Cardiac septum (tissue), 1 donor: Measurements from ENCODE around the gene TAS1R1. TPM values are rescaled to one million over a fixed set of nuclear protein-coding genes. Genes with fewer than 3 reads are reported as not detected.

Source experiments
- DNase-seq: peaks from one replicate; pipeline ENCODE4 v3.0.0-alpha.2; 2020; ENCODE audit warnings: low spot score
- intact Hi-C: fragments of 100-400 bp; cut with DNase I; formaldehyde crosslinking; loops from one replicate; pipeline ENCODE4 v1.14.0; 2022
- total RNA-seq: library from RNA; stranded (reverse); fragmentation: NEBNext Ultra II Directional; extraction: Animal tissue kit (Norgen Biotek cat#: 25700); gene quantifications from one replicate; pipeline ENCODE4 v1.2.1, GENCODE V29; 2021
- donor health status: DM: no; HTN: no; CAD: no.

TAS1R1 gene
- total RNA-seq, 1 donor from 2014 or later, result not detected

DNA sequence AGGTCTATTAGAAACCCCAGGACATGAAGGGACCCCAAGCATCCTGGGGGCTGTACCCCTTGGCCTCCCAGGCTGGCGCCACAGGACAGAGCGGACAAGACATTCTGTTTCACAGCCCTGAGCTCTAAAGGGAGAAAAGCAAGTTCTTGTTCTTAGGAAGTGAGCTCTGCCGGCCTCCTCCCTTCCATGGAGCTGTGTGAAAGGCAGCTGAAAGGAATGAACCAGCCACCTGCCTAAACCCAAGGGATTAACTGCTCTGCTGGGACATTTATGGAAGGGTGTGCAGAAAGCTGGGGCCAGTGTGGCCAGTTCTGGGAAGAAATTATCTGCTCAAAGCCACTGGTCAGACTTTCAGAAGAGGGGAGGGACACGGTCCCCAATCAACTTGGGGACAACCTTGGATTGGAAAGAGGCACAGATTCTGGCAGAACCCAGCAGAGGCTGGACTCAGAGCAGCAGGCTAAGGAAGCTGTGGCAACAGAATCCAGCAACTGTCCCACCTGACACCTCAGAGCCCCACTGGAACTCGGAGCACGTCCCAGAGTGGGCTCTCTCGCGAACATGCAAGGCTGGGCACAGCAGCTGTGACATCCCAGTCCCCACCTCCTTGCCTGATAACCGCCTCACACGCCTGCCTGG is 45.4 kb downstream of the TAS1R1 start:
- DNase-seq, result no peak
- intact Hi-C loops, result loop anchor here (2.0 kb wide), 1 partner anchor 24 kb away; the partner anchor contains the start of gene THAP3

DNA sequence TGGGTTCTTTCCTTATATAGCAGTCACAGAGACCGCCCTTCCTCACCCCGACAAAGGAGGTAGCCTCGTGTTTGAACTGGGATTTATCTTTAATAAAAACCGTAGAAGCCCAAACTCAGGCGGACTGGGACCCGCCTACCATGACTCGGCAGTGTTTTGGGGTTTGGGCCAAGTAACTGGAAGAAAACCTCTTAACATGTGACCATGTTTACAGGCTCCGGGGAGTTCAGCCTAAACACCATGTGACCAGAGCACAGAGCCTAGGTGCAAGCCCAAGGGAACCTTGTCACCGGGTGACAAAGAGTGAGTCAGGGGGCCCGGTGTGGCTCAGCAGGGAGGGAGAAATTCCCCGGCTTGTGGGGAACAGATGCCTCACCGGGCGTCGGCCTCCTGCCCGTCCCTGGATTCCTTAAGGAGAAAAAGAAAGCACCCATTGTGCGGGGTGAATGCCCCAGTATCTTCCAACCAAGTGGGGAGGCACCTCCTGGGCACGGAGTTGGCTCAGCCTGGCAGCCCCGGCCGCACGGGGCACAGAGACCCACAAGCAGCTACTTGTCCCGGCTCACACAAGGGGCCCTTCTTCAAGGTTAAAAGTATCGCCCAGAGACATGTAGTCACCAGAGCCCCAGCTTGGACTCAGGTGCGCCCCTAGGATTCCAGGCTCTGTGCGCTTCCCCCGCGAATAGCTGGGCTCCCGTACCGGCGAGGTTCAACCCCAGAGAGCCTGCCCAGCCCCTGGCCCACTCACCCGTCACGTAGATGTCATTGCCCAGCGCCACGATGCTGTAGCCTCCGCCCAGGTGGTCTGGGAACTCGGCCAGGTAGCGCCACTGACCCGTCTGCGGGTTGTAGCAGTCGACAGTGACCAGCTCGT is 46.2 kb downstream of the TAS1R1 start:
- intact Hi-C loops, result loop anchor here (2.0 kb wide), 1 partner anchor 24 kb away; the partner anchor contains the start of gene THAP3

DNA sequence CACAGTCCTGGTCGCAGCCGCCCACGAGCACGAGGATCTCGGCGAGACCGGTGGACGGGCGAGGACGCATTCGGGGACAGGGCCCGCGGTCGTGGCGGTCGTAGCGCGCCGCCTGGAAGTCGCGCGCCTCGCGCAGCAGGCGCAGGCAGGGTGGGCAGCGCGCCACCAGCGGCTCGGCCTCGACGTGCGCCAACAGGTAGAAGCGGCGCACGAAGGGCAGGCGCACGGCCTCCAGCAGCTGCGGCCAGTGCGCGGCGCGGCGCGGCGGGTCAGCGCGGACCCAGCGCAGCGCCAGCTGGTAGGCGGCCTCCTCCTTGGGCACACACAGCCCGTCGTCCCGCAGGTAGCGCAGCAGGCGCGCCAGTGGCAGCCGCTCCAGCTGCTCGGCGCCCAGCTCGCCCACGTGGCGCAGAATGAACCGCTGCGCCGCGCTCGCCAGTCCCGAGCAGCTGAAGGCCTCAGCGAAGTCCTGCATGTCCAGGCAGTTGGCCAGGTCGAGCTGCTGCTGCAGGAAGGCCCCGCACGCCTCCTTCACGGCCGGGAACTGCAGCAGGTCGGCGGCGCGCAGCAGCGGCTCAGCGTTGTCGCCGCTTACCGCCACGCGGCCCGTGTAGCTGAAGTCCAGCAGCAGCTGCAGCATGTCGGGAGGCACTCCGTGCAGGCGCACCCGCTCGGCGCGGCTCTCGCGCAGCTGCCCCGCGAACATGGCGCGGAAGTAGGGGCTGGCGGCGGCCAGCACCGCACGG is 47.0 kb downstream of the TAS1R1 start:
- intact Hi-C loops, result loop anchor here (2.0 kb wide), 1 partner anchor 23 kb away; the partner anchor contains the start of gene THAP3
- DNase-seq, result peak; percentile 80

More for the DNA sequence above, 46.2 kb downstream of the TAS1R1 start:
- peak; percentile 94 for DNase-seq

DNA sequence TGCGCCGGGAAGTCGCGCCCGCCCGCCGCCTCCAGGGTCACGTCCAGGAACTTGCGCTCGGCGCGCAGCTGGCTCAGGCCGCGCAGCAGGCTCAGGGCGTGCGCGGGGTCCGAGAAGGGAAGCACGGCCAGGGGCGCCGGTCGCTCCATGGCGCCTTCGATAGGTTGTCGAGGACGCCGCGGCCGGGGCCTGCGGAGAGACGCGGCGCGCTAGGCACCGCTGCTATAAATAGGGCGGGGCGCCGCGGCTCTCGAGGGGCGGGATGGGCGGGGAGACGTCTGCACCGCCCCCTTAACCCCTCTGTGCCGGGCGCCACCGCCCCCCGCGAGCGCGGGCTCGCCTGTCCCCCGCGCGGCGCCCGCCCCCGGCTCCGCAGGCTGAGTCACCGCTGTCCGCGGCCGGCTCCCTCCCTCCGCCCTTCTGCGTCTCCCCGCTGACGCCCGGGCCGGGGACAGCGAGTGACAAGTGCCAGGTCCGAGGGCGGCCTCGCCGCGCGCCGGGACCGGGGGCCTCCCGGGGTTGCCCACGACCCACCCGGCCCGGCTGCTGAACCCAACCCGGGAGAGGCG is 47.6 kb downstream of the TAS1R1 start, which contains the start of gene KLHL21:
TSS of gene KLHL21 (minus strand) at position 201 of the 569 bp plus-strand sequence. CDS start at position 149, 52 bp downstream.
- intact Hi-C loops, result loop anchor here (1.0 kb wide), 1 partner anchor 11 kb away; the partner anchor contains the start of gene PHF13
- peak; percentile 95 for DNase-seq

DNA sequence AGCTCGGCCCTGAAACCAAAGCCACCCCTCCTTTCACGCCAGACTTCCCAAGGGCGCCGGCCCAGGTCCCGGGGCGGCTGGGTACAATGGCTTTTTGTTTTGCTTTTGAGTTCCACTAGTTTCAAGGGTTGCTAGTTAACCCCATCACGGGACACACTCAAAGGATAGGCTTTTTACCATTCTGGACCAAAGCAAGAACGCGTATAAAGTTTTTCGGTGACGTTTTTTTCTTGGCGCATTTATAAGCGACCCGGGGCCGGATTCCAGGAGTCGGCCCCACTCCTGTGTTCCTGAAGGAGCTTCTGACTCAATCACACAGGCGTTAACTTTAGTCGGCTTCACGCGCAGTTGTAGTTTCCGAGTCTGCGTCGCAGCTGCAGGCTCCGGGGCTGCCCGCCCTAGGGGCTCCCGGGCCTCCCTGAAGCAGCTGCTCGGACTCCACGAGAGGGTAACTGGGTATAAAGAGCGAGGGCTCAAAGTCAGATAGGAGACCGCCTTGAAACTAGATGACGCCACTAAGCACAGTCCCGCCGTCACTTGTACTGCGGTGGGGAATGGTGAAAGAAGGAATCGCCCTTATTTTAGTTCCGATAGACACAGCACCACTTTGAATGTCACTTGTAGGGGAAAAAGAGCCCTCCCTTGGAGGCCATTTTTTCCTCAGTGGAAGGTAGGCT is 48.3 kb downstream of the TAS1R1 start:
- no peak for DNase-seq
- intact Hi-C loops, result loop anchor here (1.0 kb wide), 1 partner anchor 10 kb away; the partner anchor contains the start of gene PHF13

DNA sequence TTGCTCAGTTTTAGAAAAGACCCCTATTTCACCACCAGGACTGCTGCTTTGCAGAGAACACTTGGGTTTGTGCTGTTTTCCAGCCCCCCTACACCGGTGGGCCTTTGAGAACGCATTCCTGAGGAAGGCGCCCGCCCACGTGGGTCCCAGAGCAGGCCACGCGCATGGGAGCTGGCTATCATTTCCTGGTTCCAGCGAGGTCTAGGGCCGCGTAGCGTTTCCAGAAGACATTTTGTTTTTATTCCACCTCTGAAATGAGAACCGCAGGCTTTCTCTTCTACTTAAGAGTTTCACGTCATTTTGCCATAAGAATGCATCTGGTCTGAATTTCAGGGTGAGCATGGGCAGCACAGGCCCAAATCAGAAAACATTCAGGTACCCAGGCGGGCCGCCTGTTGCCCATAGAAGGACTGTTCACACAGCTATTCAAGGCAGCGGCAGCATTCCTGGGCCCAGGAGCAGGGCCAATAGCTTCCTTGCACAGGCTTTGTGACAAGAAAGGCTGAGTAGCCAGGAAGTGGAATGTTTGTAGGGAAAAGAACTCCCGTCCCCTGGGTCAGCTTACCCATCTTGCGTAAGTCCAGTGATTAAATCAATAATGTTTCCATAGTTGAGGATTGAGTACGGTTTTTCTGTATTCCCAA is 48.9 kb downstream of the TAS1R1 start:
- intact Hi-C loops, result loop anchor here (1.0 kb wide), 1 partner anchor 9 kb away; the partner anchor contains the start of gene PHF13

DNA sequence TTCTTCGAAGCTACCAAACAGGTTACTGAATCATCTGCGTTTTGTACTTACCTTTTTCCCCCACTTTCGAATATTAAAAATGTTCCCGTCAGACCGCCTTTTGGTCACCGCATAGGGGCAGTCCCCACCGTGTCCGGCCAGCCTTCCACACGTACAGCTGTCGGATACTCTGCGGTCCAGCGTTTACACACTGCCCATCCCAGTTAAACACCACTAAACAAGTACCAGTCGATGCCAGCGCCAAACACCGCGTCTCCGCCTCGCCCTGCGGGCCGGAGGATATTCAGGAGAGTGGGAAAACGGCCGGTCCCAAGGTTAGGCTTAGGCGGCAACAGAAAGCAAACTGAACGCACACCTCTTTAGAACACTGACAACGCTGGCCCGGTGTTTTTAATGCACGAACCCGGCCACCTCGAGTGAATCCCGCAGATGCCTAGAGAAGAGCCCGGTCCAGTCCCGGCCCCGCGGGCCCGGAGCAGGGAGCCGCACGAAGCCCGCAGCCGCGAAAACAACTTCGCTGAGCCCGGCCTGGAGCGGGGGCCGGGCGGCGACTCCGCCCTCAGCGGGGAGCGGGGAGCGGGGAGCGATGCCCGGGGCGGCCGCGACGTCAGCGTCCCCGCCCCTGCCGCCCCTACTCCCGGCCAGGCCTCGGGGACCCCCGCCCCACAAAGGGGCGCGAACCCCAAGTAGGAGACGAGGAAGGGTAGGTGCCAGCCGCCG is 57.7 kb downstream of the TAS1R1 start:
- DNase-seq, result no peak
- intact Hi-C loops, result loop anchor here (1.0 to 10.0 kb wide), 2 partner anchors 10 to 172 kb away; partner anchors contain the start of gene CAMTA1

More for the DNA sequence above, 48.9 kb downstream of the TAS1R1 start:
- DNase-seq, result peak; percentile 89

DNA sequence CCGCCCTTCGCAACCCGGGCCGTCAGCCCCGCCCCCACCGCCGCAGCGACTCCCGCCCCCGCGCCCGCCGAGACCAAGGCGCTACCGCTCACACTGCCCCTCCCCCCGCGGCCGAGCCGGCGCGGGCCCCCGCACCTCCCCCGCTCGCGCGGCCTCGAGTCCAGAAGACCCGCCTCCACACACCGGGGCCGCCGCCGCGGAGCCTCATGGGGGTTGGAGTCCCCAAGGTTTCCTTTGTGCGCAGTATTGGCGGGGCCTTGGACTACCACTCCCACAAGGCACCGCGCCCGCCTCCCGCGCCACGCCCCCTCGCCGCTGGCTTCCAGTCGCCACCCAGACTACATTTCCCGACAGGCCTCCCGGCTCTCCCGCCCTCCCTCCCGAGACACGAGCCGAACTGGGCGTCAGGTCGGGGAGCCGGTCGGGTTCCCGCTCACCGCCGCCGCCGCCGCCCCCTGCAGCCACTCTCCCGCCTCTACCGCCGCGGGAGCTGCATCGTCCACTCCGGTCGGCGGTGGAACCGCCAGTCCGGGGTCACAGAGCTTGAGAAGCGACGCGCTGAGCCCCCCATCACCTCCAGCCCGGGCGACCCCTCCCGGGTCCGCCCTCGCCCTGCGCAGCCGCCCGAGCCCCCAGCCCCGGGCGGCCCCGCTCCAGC is 58.4 kb downstream of the TAS1R1 start, which contains the start of gene PHF13:
TSS of gene PHF13 (plus strand) at position 371 of the 658 bp plus-strand sequence. CDS start 336 bp downstream, outside the sequence.
- DNase-seq, result peak; percentile 100
- intact Hi-C loops, result loop anchor here (1.0 to 10.0 kb wide), 2 partner anchors 10 to 171 kb away; partner anchors contain the start of gene CAMTA1

DNA sequence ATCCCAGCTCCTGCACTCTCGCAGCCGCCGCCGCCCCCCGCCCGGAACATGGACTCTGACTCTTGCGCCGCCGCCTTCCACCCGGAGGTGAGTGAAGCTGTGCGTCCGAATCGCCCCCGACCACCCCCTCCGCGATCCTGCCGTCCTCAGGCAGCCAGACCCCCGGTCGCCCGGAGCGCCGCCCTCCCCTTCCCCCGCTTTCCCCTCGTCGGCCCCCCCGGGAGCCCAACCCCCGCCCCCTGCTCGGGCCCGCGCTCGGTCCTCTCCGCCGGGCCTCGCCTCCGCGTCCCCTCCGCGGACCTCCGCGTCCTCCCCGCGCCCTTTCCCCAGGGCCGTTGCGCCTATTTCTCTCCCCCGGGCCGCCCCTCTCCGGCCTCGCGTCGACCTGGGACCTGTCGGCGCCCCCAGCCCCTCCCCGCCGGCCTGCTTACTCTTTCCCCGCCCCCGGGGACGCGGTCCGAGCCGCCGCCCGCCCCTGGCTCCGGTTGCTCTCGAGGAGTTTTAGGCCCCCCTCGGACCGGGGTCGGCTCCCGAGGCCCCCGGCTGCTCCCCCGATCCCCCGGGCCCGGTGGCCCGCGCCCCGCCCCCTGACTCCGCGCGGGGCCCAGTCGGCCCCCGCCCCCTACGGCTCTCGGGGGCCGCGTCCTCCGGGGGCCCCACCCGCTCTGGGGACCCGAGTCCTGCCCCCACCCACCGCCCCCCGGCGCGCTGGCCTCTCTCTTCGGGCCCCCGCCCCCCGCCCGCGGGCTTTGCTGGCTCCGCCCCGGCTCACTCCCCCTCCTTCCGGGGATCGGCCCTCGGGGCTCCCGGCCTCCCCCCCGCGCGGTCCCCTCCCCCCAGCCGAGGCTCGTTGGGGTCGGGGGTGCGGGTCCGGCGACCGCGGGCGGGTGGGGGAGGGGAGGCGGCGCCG is 59.2 kb downstream of the TAS1R1 start:
- intact Hi-C loops, result loop anchor here (10.0 kb wide), 1 partner anchor 171 kb away; the partner anchor contains the start of gene CAMTA1
- peak; percentile 82 for DNase-seq

DNA sequence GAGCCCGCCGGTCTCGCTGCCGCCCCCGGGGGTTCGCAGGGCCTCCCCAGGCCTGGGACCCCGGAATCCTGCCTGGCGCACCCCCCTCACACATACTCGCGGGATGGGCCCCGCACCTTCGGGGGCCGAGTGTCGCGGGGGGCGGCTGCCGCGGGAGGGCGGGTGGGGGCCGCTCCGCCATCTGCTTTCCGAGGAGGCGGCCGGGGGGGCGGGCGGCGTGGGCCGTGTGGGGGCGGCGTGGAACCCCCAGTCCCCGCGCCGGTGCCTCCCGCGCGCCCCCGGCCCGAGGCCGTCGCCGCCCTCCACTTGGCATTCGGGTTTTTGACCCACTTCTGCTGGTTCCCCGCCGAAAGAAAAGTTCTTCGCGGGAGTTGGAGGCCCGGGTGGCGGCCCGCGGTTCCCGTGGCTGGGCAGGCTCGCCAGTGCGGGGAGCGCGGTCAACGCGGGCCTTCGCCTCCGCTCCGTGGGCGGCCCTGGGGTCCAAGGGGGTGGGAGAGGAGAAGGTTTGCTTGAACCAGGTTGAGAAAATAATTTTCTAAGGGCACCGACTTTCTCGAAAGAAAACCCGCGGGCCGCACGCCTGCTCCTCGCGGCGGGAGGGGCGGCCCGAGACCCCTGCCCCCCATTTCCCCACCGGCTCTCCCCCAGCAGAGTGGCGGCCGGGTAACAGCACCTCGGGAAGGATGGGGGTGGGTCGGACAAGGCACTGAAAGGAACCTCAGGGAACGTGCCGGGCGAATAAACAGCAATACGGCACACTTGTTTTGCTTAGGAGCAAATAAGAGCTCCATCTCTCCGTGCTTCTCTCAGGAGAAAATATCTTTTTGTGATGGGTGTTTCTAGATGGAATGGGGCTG is 60.0 kb downstream of the TAS1R1 start:
- no peak for DNase-seq
- intact Hi-C loops, result loop anchor here (1.0 to 10.0 kb wide), 2 partner anchors 34 to 170 kb away; partner anchors contain the start of gene CAMTA1

DNA sequence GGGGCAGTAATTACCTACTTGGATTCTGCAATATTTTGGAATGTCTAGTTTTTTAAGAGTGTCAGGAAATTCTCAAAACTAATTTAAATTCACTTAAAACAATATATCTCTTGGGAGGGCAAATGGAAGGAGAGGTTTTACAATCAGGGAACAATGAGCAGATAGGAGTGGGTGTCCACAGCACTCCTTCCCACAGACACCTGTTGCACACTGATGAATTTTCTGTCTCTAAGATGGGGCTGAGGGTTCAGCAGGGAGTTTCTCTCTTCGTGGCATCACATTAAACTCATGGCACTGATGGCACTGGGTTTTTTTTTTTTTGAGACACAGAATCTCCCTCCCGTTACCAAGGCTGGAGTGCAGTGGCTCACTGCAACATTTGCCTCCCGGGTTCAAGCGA is 63.9 kb downstream of the TAS1R1 start:
- intact Hi-C loops, result loop anchor here (10.0 kb wide), 1 partner anchor 166 kb away; the partner anchor contains the start of gene CAMTA1
- DNase-seq, result no peak

DNA sequence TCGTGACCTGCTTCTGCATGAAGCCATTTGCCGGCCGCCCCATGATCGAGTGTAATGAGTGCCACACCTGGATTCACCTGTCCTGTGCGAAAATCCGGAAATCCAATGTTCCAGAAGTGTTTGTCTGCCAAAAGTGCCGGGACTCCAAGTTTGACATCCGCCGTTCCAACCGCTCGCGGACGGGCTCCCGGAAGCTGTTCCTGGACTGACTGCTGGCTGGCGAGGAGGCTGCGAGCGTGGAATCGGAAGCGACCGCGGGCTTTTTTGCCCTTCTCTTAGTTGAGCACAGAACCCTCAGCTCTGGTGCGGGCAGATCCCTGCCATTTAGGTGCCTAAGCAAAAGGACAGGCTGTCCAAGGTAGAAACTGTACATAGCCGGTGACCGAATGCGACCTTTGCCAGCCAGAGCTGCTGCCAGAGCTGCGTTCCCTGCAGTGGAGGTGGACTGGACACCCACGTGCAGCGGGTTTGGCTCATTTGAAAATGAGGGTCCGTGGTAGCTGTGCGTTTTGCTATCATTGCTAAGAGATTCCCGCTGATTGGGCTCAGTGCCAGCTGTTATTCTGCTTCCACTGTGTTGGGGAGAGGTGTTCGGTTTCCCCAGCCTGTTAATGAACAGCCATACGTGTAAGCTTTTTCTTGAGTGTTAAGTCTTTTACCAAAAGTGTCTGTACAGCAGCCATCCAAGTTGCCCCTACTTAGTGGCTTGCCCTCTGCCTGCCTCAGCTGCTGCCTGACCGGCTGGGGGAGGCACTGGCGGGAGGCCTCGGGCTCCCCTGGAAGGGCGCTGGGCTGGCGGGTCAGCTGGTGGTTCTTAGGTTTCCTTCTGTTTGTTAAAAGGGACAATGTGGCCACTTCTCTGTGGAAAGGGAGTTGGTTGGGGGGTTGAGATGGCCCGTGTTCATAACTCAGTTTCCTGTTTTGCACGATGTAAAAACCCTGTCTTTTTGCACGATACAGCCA is 66.6 kb downstream of the TAS1R1 start:
- intact Hi-C loops, result no loop called here
- DNase-seq, result no peak

DNA sequence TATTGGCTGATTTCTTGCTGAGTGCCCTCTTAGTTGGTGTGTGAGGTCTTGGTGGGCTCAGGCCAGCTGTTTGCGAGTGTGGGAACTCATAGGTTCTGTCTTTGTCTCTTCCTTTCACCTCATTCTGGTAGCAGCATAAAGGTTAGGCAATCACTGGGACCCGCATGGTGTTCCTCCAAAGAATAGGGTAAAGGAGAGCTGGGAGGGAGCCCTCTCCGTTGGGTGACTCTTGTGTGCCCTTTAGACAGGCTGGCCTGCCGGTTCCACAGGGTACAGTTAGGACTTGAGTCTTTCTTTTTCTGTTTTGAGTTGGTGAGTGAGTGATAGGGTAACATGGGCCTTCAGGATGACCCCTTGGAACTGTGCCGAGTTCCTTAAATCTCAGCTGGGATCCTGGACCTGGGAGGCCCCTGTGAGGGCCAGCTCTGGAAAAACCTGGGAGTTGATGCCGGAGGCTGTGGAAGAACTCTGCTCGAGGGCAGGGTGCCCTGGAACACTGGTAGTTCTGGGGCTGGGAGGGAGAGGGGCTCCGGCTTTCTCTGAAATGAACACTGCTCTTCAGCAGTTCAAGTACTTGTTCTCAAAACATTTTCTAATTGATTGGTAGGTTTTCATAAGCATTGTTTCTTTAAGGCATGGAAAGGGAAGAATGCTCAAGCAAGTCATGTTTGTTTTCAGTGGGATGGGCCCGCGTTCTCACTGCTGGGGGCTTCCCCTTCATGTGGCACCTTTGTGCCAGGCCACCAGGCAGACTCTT is 67.5 kb downstream of the TAS1R1 start:
- DNase-seq, result no peak
- intact Hi-C loops, result no loop called here
